Stimulated activated CD8-positive, alpha-beta memory T cell treated with anti-CD3 and anti-CD28 coated beads, Interleukin-4, amount 100 ng/mL, for 24 hours (primary cell): ENCODE data around the gene TMEM115.
A peak's percentile ranks its signal among the peaks of the same experiment; 100 is the strongest.
"Not testable (repeated sequence)": the region's sequence is repeated elsewhere in the genome, so short reads cannot be mapped to it uniquely, and the experiment has no call there.

Experiments used
- DNase-seq: peaks from one replicate; pipeline ENCODE4 v3.0.0-alpha.2; 2020; ENCODE audit warnings: low read depth

Gene TMEM115

DNA sequence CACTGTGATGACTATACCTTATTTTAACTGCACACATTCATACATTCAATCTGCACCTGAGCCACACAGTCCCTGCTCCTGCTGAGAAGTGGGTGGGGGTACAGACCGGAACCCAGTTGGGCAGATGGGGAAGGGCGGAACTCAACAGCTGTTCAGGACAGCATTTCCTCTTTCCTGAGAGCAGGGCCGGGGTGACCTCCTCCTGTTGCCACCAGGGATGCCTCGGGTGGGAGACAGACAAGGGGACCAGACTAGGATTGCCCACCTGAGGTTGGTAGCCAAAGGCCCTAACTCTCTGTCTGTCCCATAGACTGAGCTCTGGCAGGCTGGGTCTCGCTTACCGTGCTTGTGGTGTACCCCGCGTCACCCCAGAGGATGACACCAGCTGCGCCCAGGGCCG, 40.7 kb downstream of the TMEM115 start:
- no peak for DNase-seq

DNA sequence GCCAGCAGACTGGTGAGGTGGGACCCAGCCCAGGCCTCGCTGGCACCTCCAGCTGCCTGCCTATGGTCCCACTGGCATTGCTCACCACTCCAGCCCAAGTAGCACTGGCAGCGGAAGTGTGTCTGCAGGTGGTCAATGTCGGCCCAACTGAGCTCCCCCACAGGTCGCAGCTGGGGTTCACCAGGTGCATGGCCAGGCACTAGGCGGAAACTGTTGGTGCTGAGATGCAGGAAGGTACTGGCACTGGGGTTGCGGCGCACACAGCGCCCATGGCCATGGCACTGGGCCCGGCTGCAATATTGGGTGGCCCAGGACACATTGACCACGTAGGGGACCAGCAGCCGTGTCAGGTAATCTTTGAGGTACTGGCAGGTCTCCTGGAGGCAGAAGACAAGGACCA, 41.2 kb downstream of the TMEM115 start:
- DNase-seq = no peak

DNA sequence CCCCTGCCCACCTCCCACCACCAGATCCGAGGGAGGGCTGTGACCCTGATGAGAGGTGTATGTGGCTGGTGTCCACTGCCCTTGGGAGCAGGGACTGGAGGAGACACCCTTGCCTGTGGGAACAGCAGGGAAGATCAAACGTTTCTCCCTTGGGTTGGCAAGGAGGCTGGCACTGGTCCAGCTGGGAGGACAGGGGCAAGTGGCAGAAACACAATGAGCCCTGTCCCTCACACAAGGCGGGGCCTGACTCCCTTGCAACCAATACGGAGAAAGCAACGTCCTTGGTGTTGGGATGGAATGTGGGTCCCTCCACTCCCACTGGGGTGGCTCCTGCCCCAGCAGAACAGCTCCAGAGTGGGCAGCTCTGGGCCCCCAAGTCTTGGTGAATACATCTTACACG, 42.0 kb downstream of the TMEM115 start:
- no peak for DNase-seq

DNA sequence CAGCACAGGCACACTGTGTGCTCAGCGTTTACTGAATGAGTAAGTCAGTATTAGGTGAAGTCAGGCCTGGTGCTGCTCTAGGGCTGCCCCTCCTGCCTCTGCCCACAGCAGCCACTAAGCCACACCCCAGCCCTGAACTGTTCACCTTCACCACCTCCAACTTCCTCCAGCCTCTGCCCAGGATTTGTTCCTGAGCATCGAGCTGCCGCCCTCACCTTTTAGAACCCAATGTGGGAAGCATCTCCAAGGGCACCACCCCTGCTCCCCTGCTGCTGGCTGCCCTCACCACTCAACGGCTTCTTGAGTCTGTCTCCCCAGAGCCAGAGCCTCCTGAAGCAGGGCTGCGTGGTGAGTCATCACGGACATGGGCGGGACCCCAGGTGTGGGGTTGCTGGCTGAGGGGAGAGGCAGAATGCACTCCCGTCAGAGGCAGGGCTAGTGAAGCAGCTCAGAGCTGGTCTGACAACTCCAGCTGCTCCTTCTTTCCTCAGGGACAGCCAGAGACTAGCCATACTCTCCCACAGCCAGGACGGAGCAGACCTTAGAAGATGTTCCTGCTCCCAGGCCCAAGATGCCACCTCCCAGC, 42.6 kb downstream of the TMEM115 start:
- DNase-seq = peak; percentile 51

DNA sequence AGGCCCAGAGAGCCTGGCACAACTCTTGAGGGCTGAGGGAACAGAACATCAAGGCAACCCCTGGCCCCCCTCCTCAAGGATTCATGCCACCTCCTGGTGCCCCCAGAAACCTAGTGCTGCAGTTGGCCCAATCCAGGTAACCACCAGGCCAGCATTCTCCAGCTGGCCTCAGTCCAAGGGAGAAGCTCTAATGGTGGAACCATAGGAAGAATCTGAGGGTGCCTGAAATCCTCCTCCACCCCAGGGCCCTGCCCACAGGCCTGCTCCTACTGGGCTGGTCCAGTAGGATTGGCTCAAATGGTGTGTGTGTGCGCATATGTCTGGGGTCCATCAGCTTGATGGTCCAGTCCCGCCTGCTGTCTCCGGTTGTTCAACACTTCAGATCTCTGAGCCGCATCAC, 44.5 kb downstream of the TMEM115 start:
- no peak for DNase-seq

DNA sequence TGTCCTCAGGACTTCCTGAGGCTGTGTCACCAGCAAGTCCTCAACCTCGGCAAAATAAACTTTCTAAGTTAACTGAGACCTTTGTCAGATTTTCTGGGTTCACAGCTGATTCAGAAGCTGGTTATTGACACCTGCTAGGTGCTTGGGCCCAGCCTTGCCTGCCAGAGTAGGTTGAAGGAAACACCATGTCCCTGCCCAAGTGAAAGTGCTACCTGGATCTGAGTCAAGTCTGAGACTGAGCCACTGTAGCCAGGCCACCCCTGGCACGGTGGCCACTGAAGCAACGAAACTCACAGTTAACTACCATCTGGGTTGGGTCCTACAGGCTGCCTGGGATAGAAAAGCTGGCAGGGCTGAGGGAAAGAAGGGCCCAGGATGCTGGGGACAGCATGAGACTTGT, 45.0 kb downstream of the TMEM115 start:
- DNase-seq = no peak

DNA sequence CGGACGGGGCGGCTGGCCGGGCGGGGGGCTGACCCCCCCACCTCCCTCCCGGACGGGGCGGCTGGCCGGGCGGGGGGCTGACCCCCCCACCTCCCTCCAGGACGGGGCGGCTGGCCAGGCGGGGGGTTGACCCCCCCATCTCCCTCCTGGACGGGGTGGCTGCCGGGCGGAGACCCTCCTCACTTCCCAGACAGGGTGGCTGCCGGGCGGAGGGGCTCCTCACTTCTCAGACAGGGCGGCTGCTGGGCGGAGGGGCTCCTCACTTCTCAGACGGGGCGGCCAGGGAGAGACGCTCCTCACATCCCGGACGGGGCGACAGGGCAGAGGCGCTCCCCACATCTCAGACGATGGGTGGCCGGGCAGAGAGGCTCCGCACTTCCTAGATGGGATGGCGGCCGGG, 47.3 kb downstream of the TMEM115 start:
- DNase-seq = not testable (repeated sequence)
